H1 (cell line): ENCODE data around the gene GRIK4. TPM values are rescaled to one million over a fixed set of nuclear protein-coding genes. Genes with fewer than 3 reads are reported as not detected.

Source experiments
- CTCF ChIA-PET: fragments of 300-600 bp; sonication (Branson Sonifier 250); formaldehyde crosslinking; loops from one replicate; lab custom pipeline; 2021; ENCODE audit not compliant: partially characterized antibody; lab: Charles Lee
- POLR2A ChIA-PET: fragments of 300-600 bp; sonication (Branson Sonifier 250); formaldehyde crosslinking; loops from one replicate; lab custom pipeline; 2021; ENCODE audit warnings: inconsistent platforms; ENCODE audit not compliant: partially characterized antibody; lab: Charles Lee
- DNase-seq, 2 experiments: peaks; one replicate each; pipeline versions ENCODE4 v3.0.0 to v3.0.0-alpha.2; 2010 to 2022; ENCODE audit warnings: low spot score in 2 of 2, low read depth in 1 of 2, mixed read lengths in 1 of 2
- FAIRE-seq: peaks from 2 replicates; lab custom pipeline; 2011; peaks lifted over from hg19 to GRCh38; lab: Jason Lieb, UNC
- H2AFZ ChIP-seq: 2 replicates; pipeline ENCODE4 v1.8.1; 2012; ENCODE audit warnings: low read length, inconsistent platforms
- H2AK5ac ChIP-seq: 2 replicates; pipeline ENCODE4 v1.6.1; 2013; ENCODE audit warnings: low read depth, low read length
- H2BK120ac ChIP-seq: replicated peaks from 2 replicates; pipeline ENCODE3; 2013; ENCODE audit warnings: low read depth, low read length, inconsistent platforms
- H2BK12ac ChIP-seq: 2 replicates; pipeline ENCODE4 v1.6.1; 2013; ENCODE audit warnings: low read depth, low read length
- H2BK15ac ChIP-seq: 2 replicates; pipeline ENCODE4 v1.6.1; 2013; ENCODE audit warnings: low read length
- H2BK20ac ChIP-seq: 2 replicates; pipeline ENCODE4 v1.6.1; 2013; ENCODE audit warnings: low read length
- H2BK5ac ChIP-seq: 2 replicates; pipeline ENCODE4 v1.6.1; 2013; ENCODE audit warnings: low read depth, low read length
- H3K14ac ChIP-seq: 2 replicates; pipeline ENCODE4 v1.6.1; 2013; ENCODE audit warnings: inconsistent platforms; ENCODE audit not compliant: insufficient read length
- H3K18ac ChIP-seq: 2 replicates; pipeline ENCODE4 v1.6.1; 2013; ENCODE audit warnings: low read length; ENCODE audit errors: extremely low read depth
- H3K23ac ChIP-seq: 2 replicates; pipeline ENCODE4 v1.6.1; 2013; ENCODE audit warnings: inconsistent platforms; ENCODE audit not compliant: insufficient read length
- H3K23me2 ChIP-seq: 2 replicates; pipeline ENCODE4 v1.6.1; 2013; ENCODE audit warnings: low read depth, low read length
- H3K27ac ChIP-seq: 2 replicates; pipeline ENCODE4 v1.6.1; 2011; ENCODE audit warnings: low read depth, low read length, inconsistent platforms
- H3K27me3 ChIP-seq, 4 experiments: replicated peaks in 1 of 4; 1 replicate in 1 of 4; 2 replicates in 3 of 4; pipeline versions ENCODE4 v1.6.1 to v1.8.1; 2011 to 2013; ENCODE audit warnings: low read length in 3 of 4, mild to moderate bottlenecking in 3 of 4, inconsistent platforms in 2 of 4, mixed read lengths in 2 of 4, moderate library complexity in 1 of 4; ENCODE audit not compliant: control insufficient read depth in 3 of 4, insufficient read depth in 3 of 4; ENCODE audit errors: extremely low read depth in 1 of 4
- H3K36me3 ChIP-seq, 4 experiments: 2 replicates each; pipeline versions ENCODE4 v1.6.1 to v1.8.1; 2011 to 2013; ENCODE audit warnings: mild to moderate bottlenecking in 4 of 4, low read length in 3 of 4, moderate library complexity in 2 of 4, control low read depth in 1 of 4, inconsistent platforms in 1 of 4; ENCODE audit not compliant: insufficient read depth in 4 of 4, control insufficient read depth in 2 of 4
- H3K4ac ChIP-seq: replicated peaks from 2 replicates; pipeline ENCODE3; 2013; ENCODE audit warnings: low read length, low read depth, mixed read lengths, inconsistent platforms; ENCODE audit not compliant: insufficient read length
- H3K4me1 ChIP-seq, 4 experiments: replicated peaks in 1 of 4; 1 replicate in 1 of 4; 2 replicates in 3 of 4; pipeline versions ENCODE4 v1.6.1 to v1.8.1; 2011 to 2013; ENCODE audit warnings: low read length in 3 of 4, inconsistent platforms in 2 of 4, mixed read lengths in 1 of 4; ENCODE audit not compliant: insufficient read depth in 4 of 4, control insufficient read depth in 3 of 4
- H3K4me2 ChIP-seq, 2 experiments: 2 replicates each; pipeline versions ENCODE4 v1.6.1 to v1.8.1; 2011 to 2013; ENCODE audit warnings: low read depth in 2 of 2, low read length in 2 of 2, control low read depth in 1 of 2, inconsistent platforms in 1 of 2, mild to moderate bottlenecking in 1 of 2; ENCODE audit not compliant: insufficient read depth in 1 of 2
- H3K4me3 ChIP-seq, 4 experiments: fragments of 200-600, 300-600 bp in 1 of 4; sonication (generic), shearing (Covaris generic), sonication (Bioruptor Twin) in 1 of 4; 2 replicates each; pipeline versions ENCODE4 v1.5.1 to v1.8.1; 2011 to 2016; ENCODE audit warnings: low read length in 4 of 4, low read depth in 3 of 4, control low read depth in 2 of 4, inconsistent platforms in 2 of 4, mild to moderate bottlenecking in 2 of 4, mixed read lengths in 1 of 4, moderate library complexity in 1 of 4; ENCODE audit not compliant: insufficient read depth in 2 of 4; ENCODE audit errors: extremely low read depth in 1 of 4
- H3K56ac ChIP-seq: replicated peaks from 2 replicates; pipeline ENCODE3; 2013; ENCODE audit warnings: low read depth, mild to moderate bottlenecking, mixed read lengths, low read length, inconsistent platforms; ENCODE audit not compliant: insufficient read length
- H3K79me1 ChIP-seq: 2 replicates; pipeline ENCODE4 v1.6.1; 2013; ENCODE audit warnings: low read depth, low read length, control low read depth
- H3K79me2 ChIP-seq, 2 experiments: 2 replicates each; pipeline versions ENCODE4 v1.6.1 to v1.8.1; 2012 to 2013; ENCODE audit warnings: low read length in 2 of 2, mild to moderate bottlenecking in 2 of 2, inconsistent platforms in 1 of 2; ENCODE audit not compliant: insufficient read depth in 2 of 2, control insufficient read depth in 1 of 2
- H3K9ac ChIP-seq, 4 experiments: replicated peaks in 1 of 4; 1 replicate in 1 of 4; 2 replicates in 3 of 4; pipeline versions ENCODE4 v1.6.1 to v1.8.1; 2011 to 2013; ENCODE audit warnings: low read depth in 3 of 4, low read length in 3 of 4, control low read depth in 2 of 4, mild to moderate bottlenecking in 2 of 4, moderate library complexity in 2 of 4, inconsistent platforms in 1 of 4; ENCODE audit errors: extremely low read depth in 1 of 4
- H3K9me3 ChIP-seq, 2 experiments: 2 replicates each; pipeline versions ENCODE4 v1.6.1 to v1.8.1; 2012 to 2013; ENCODE audit warnings: mild to moderate bottlenecking in 2 of 2, moderate library complexity in 2 of 2, control low read depth in 1 of 2, inconsistent platforms in 1 of 2, low read depth in 1 of 2, low read length in 1 of 2, mixed read lengths in 1 of 2; ENCODE audit not compliant: insufficient read depth in 2 of 2
- H4K20me1 ChIP-seq, 2 experiments: replicated peaks in 1 of 2; 2 replicates each; pipeline versions ENCODE3 to v1.8.1; 2011 to 2013; ENCODE audit warnings: inconsistent platforms in 2 of 2, low read length in 2 of 2, mild to moderate bottlenecking in 1 of 2; ENCODE audit not compliant: insufficient read depth in 2 of 2, control insufficient read depth in 1 of 2
- H4K5ac ChIP-seq: 2 replicates; pipeline ENCODE4 v1.6.1; 2013; ENCODE audit warnings: low read length, low read depth, mixed read lengths, inconsistent platforms; ENCODE audit not compliant: insufficient read length
- H4K8ac ChIP-seq: 2 replicates; pipeline ENCODE4 v1.8.0; 2013; ENCODE audit warnings: mild to moderate bottlenecking, moderate library complexity, low read length, inconsistent platforms; ENCODE audit not compliant: insufficient read depth; ENCODE audit errors: extremely low read depth
- H4K91ac ChIP-seq: replicated peaks from 2 replicates; pipeline ENCODE3; 2013; ENCODE audit warnings: low read length, mixed read lengths, inconsistent platforms; ENCODE audit not compliant: insufficient read length
- CHD1 ChIP-seq: IDR thresholded peaks from 2 replicates; pipeline ENCODE4 v1.6.1; 2012; ENCODE audit warnings: low read depth, low read length, improper control_type of control experiment
- CREB1 ChIP-seq: IDR thresholded peaks from 2 replicates; pipeline ENCODE4 v1.6.1; 2012; ENCODE audit warnings: inconsistent platforms
- EP300 ChIP-seq, 2 experiments: IDR thresholded peaks; 1 replicate in 1 of 2; 2 replicates in 1 of 2; pipeline ENCODE4 v1.6.1; 2011 to 2012; ENCODE audit warnings: low read depth in 2 of 2, low read length in 2 of 2, mild to moderate bottlenecking in 2 of 2, borderline replicate concordance in 1 of 2, inconsistent platforms in 1 of 2, moderate library complexity in 1 of 2
- HDAC2 ChIP-seq, 2 experiments: fragments of 300-600 bp in 1 of 2; sonication (generic) in 1 of 2; IDR thresholded peaks; 2 replicates each; pipeline ENCODE4 v1.6.1; 2011 to 2012; ENCODE audit warnings: low read depth in 2 of 2, low read length in 2 of 2, mild to moderate bottlenecking in 2 of 2, moderate library complexity in 2 of 2, borderline replicate concordance in 1 of 2, inconsistent platforms in 1 of 2
- KDM5A ChIP-seq: fragments of 200-600 bp; IDR thresholded peaks from 2 replicates; pipeline ENCODE4 v1.7.1; 2012; ENCODE audit warnings: mild to moderate bottlenecking, low read length, inconsistent platforms, mixed read lengths
- NANOG ChIP-seq: IDR thresholded peaks from 2 replicates; pipeline ENCODE4 v1.6.1; 2011; ENCODE audit warnings: low read length, low read depth, mild to moderate bottlenecking, inconsistent platforms; ENCODE audit not compliant: insufficient read depth, poor library complexity, severe bottlenecking
- POLR2AphosphoS5 ChIP-seq: IDR thresholded peaks from 2 replicates; pipeline ENCODE4 v1.6.1; 2011; ENCODE audit warnings: low read depth, low read length
- RBBP5 ChIP-seq: IDR thresholded peaks from 2 replicates; pipeline ENCODE4 v1.7.1; 2012; ENCODE audit warnings: low read depth, mild to moderate bottlenecking, inconsistent platforms, low read length, moderate library complexity, borderline replicate concordance
- SIRT6 ChIP-seq: IDR thresholded peaks from one replicate; pipeline ENCODE4 v1.7.1; 2012; ENCODE audit warnings: low read length, inconsistent platforms
- SIX5 ChIP-seq: IDR thresholded peaks from 2 replicates; pipeline ENCODE4 v1.6.1; 2011; ENCODE audit warnings: mild to moderate bottlenecking, low read depth, low read length
- SUZ12 ChIP-seq: fragments of 200-600 bp; sonication (generic); IDR thresholded peaks from 2 replicates; pipeline ENCODE4 v1.6.1; 2012; ENCODE audit warnings: mild to moderate bottlenecking, inconsistent platforms, low read length, moderate library complexity, mixed read lengths
- TEAD4 ChIP-seq: IDR thresholded peaks from 2 replicates; pipeline ENCODE4 v1.6.1; 2012; ENCODE audit warnings: low read depth, low read length, inconsistent platforms, mixed read lengths
- WGBS, 2 experiments: shearing (Covaris generic) in 1 of 2; methylation state at CpG; one replicate each; pipeline versions ENCODE4 v1.1.6 to v1.1.7; 2013 to 2015; ENCODE audit warnings: low lambda C conversion rate in 2 of 2, mixed read lengths in 2 of 2, inconsistent platforms in 1 of 2, low coverage in 1 of 2, missing lambda C conversion rate in 1 of 2; ENCODE audit not compliant: insufficient replicate concordance in 2 of 2, insufficient coverage in 1 of 2, insufficient read length in 1 of 2; ENCODE audit errors: extremely low coverage in 1 of 2, missing lambda C conversion rate in 1 of 2; 5-methylcytosine and 5-hydroxymethylcytosine counted together
- polyA plus RNA-seq, 7 experiments: library from polyadenylated mRNA; depleted of rRNA in 3 of 7; stranded (reverse) in 5 of 7; unstranded in 2 of 7; fragments of >200 nt in 5 of 7; fragments of 200-250 nt in 2 of 7; gene quantifications; 1 replicate in 5 of 7; 2 replicates in 1 of 7; 4 replicates in 1 of 7; pipeline versions ENCODE4 v1.2.1 to v1.2.3, GENCODE V29; 2011 to 2013; ENCODE audit warnings: missing spikeins in 2 of 7, mixed read lengths in 2 of 7
- total RNA-seq: library from RNA; stranded (reverse); fragmentation: NEBNext Ultra II Directional; extraction: Animal tissue kit (Norgen Biotek cat#: 25700); gene quantifications from 2 replicates; pipeline ENCODE4 v1.2.1, GENCODE V29; 2021
- TF ChIP-seq, protein P1 (sequence below): IDR thresholded peaks from 2 replicates; pipeline ENCODE4 v1.6.1; 2012; ENCODE audit warnings: inconsistent platforms

The GRIK4 gene
- total and polyA plus RNA-seq, 2 of the 8 experiments (the other 6 are each of a cell fraction or from before 2014, with no cell fraction given): 1.2 to 2.9 TPM

DNA sequence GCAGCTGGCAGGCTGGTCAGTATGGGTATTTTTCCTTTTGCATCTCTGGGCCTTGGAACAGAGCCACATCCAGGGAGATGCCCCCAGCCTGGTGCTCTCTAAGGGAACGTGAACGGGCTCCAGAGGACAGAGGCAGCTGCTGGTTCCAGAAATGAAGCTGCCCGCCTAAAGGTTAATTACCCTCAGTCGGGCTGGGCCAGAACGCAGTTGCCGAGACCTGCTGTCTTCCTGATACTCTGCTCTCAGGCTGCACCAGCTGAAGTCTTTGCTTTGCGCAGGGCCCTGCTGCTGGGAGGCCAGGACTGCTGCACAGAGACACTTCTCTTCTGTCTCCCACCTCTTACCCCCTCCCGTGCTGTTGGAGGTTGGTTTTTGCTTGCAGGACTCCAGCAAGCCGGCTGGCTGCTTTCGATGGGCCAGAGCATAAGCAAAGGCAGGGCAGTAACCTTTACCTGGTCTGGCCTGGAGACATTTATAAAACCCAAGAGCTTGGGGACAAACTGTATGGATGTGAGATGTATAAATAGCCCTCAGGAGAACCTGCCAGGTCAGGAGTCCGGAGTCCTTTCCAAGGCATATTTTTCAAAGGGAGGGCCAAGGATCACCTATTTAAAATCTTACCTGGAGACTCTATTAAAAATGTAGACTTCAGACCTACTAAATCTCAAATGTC, 197.1 kb downstream of the GRIK4 start:
- no peak overlapping the region for H2AK5ac ChIP-seq
- no peaks in the 10 kb centered on the region for H3K79me1 ChIP-seq
- no peak overlapping the region for H2BK12ac ChIP-seq
- no peak overlapping the region for H3K56ac ChIP-seq
- no peak overlapping the region for H4K91ac ChIP-seq
- H3K18ac ChIP-seq: no peak overlapping the region; the same call in 1 of the 2 replicates
- no peak overlapping the region for H3K4me3 ChIP-seq
- no peak overlapping the region for H3K4ac ChIP-seq
- no peak overlapping the region for H2BK15ac ChIP-seq
- ChIA-PET POLR2A (no interaction called here), CTCF (interaction anchor here (0.6 to 19.6 kb wide), 6 partner anchors 9 to 93 kb away, joined by 3 to 300 read pairs (median 5); no protein-coding TSS in a partner anchor)
- H3K23ac ChIP-seq: no peak overlapping the region
- no peaks in the 10 kb centered on the region for H3K23me2 ChIP-seq
- H3K27me3 ChIP-seq: no peaks in the 10 kb centered on the region; a peak in 2 of 7 replicates
- no peak overlapping the region for H4K8ac ChIP-seq
- H3K79me2 ChIP-seq: no peaks in the 10 kb centered on the region
- no peak overlapping the region for H3K4me2 ChIP-seq
- H3K9me3 ChIP-seq: 0 out of 4 replicates have a peak, but pooled peaks cover 0 to 2% of the 10 kb centered on the region in 2 experiments
- no peak overlapping the region for H2AFZ ChIP-seq
- DNase-seq (peak in 1 of 2 experiments; percentile 39), FAIRE-seq (no peak)
- no peak overlapping the region for H3K9ac ChIP-seq
- no peak overlapping the region for H2BK120ac ChIP-seq
- H4K20me1 ChIP-seq: no peaks in the 10 kb centered on the region
- peaks cover 0 to 8% (median 4%) of the 10 kb centered on the region in 4 experiments; a peak in 3 of 7 replicates for H3K4me1 ChIP-seq
- 85% methylated on average over 11 of the region's 11 CpGs; no CpG with 5 or more reads in 1 of the 2 experiments for WGBS, 2 experiments
- no peak overlapping the region for H2BK5ac ChIP-seq
- no peak overlapping the region for H4K5ac ChIP-seq
- H3K27ac ChIP-seq: no peak overlapping the region
- H3K36me3 ChIP-seq: no peaks in the 10 kb centered on the region; a peak in 1 of 8 replicates
- H2BK20ac ChIP-seq: no peak overlapping the region
- no peak overlapping the region for H3K14ac ChIP-seq
- TF ChIP-seq SIX5 (no peak), KDM5A (no peak), RBBP5 (no peak), POLR2AphosphoS5 (no peak), CREB1 (no peak), EP300 (IDR thresholded peaks at IDR 0.05; ENCODE audit: borderline replicate concordance in 1 of 2, low read depth in 2 of 2, low read length in 2 of 2) (no peak), SIRT6 (no peak), TEAD4 (no peak), CHD1 (no peak), HDAC2 (IDR thresholded peaks at IDR 0.05; ENCODE audit: borderline replicate concordance in 1 of 2, low read depth in 2 of 2, low read length in 2 of 2) (no peak), SUZ12 (no peak), NANOG (no peak)
- TF ChIP-seq, protein P1, sequence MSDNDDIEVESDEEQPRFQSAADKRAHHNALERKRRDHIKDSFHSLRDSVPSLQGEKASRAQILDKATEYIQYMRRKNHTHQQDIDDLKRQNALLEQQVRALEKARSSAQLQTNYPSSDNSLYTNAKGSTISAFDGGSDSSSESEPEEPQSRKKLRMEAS: no peak
